ENCODE measurements around the gene MMD. TPM values are rescaled to one million over a fixed set of nuclear protein-coding genes. Genes with fewer than 3 reads are reported as not detected.

MMD gene
- total and polyA plus RNA-seq, 2 of the 13 experiments (the other 11 are each of a cell fraction or from before 2014, with no cell fraction given): 121 to 225 TPM

DNA sequence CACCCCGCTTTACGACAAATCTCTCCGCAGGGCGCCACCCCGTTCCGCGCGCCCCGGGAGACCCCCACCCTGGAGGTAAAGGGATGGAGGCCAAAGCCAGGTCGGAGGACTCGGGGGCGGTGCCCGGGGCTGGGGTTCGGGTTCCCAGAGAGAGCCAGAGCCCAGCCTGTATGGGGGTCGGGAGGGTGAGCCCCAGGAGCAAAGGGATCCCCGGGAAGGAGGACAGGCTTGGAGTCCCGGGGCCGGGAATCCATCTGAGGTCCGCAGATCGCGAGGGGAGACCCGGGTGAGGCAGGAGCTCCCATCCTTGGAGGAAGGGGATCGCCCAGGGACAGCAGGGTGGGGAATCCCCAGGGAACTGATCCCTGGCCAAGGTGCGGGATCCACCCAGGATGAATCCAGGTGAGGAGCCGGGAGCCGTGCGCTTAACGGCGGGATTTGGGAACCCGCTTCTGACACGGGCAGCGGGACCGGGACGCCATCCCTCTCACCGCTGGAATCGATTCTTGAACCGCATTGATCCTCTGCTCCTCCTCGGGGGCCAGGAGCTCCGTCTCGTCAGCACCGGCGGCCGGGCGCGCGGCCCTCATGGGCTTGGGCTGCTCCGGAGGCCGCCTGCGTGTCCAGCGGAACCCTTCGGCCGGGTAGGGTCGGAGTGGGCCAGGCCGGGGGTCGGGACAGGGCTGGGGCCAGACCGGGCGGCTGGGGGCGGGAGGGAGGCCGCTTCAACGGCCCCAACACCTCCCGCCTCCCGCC lies at the start of gene MMD (continued):
- TF ChIP-seq, protein P1, sequence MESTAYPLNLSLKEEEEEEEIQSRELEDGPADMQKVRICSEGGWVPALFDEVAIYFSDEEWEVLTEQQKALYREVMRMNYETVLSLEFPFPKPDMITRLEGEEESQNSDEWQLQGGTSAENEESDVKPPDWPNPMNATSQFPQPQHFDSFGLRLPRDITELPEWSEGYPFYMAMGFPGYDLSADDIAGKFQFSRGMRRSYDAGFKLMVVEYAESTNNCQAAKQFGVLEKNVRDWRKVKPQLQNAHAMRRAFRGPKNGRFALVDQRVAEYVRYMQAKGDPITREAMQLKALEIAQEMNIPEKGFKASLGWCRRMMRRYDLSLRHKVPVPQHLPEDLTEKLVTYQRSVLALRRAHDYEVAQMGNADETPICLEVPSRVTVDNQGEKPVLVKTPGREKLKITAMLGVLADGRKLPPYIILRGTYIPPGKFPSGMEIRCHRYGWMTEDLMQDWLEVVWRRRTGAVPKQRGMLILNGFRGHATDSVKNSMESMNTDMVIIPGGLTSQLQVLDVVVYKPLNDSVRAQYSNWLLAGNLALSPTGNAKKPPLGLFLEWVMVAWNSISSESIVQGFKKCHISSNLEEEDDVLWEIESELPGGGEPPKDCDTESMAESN (CRISPR knock-in tag; conservative IDR thresholded peaks at IDR 0.05): peak; percentile 29; the same call in 1 of the 2 replicates
- no peak for TF ChIP-seq BRCA1 (CRISPR knock-in tag; IDR thresholded peaks at IDR 0.05)
- TF ChIP-seq MZF1 (CRISPR knock-in tag; IDR thresholded peaks at IDR 0.05; ENCODE audit: borderline replicate concordance): no peak
- TF ChIP-seq, protein P2, sequence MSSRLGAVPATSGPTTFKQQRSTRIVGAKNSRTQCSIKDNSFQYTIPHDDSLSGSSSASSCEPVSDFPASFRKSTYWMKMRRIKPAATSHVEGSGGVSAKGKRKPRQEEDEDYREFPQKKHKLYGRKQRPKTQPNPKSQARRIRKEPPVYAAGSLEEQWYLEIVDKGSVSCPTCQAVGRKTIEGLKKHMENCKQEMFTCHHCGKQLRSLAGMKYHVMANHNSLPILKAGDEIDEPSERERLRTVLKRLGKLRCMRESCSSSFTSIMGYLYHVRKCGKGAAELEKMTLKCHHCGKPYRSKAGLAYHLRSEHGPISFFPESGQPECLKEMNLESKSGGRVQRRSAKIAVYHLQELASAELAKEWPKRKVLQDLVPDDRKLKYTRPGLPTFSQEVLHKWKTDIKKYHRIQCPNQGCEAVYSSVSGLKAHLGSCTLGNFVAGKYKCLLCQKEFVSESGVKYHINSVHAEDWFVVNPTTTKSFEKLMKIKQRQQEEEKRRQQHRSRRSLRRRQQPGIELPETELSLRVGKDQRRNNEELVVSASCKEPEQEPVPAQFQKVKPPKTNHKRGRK (CRISPR knock-in tag; IDR thresholded peaks at IDR 0.05): 0 out of 2 replicates have a peak, but pooled peaks have one; percentile 73
- no peak; the same call in 1 of the 2 replicates for TF ChIP-seq CBX5 (CRISPR knock-in tag; IDR thresholded peaks at IDR 0.05; ENCODE audit: borderline replicate concordance)
- TF ChIP-seq ZNF746 (CRISPR knock-in tag; IDR thresholded peaks at IDR 0.05): no peak; the same call in 1 of the 2 replicates
- TF ChIP-seq SALL2 (CRISPR knock-in tag; IDR thresholded peaks at IDR 0.05): peak; percentile 90
- no peak; the same call in 1 of the 2 replicates for TF ChIP-seq ZNF274 (CRISPR knock-in tag; IDR thresholded peaks at IDR 0.05)
- no peak for TF ChIP-seq CBX1 (IDR thresholded peaks at IDR 0.05; ENCODE audit: low read depth)
- no peak; the same call in 1 of the 2 replicates for TF ChIP-seq ZNF510 (CRISPR knock-in tag; IDR thresholded peaks at IDR 0.05; ENCODE audit: low read depth)
- no peak for TF ChIP-seq NCOR1 (IDR thresholded peaks at IDR 0.05; ENCODE audit: borderline replicate concordance, low read length)
- TF ChIP-seq, protein P3, sequence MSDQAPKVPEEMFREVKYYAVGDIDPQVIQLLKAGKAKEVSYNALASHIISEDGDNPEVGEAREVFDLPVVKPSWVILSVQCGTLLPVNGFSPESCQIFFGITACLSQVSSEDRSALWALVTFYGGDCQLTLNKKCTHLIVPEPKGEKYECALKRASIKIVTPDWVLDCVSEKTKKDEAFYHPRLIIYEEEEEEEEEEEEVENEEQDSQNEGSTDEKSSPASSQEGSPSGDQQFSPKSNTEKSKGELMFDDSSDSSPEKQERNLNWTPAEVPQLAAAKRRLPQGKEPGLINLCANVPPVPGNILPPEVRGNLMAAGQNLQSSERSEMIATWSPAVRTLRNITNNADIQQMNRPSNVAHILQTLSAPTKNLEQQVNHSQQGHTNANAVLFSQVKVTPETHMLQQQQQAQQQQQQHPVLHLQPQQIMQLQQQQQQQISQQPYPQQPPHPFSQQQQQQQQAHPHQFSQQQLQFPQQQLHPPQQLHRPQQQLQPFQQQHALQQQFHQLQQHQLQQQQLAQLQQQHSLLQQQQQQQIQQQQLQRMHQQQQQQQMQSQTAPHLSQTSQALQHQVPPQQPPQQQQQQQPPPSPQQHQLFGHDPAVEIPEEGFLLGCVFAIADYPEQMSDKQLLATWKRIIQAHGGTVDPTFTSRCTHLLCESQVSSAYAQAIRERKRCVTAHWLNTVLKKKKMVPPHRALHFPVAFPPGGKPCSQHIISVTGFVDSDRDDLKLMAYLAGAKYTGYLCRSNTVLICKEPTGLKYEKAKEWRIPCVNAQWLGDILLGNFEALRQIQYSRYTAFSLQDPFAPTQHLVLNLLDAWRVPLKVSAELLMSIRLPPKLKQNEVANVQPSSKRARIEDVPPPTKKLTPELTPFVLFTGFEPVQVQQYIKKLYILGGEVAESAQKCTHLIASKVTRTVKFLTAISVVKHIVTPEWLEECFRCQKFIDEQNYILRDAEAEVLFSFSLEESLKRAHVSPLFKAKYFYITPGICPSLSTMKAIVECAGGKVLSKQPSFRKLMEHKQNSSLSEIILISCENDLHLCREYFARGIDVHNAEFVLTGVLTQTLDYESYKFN (CRISPR knock-in tag; conservative IDR thresholded peaks at IDR 0.05): no peak; the same call in 1 of the 2 replicates
- TF ChIP-seq ATF7 (IDR thresholded peaks at IDR 0.05): no peak
- TF ChIP-seq ATF7 (CRISPR knock-in tag; IDR thresholded peaks at IDR 0.05): no peak
- no peak for TF ChIP-seq POLR2AphosphoS2 (IDR thresholded peaks at IDR 0.05; ENCODE audit: low read depth, low read length)
- TF ChIP-seq ZNF496 (CRISPR knock-in tag; IDR thresholded peaks at IDR 0.05; ENCODE audit: insufficient replicate concordance): no peak
- TF ChIP-seq, protein P4, sequence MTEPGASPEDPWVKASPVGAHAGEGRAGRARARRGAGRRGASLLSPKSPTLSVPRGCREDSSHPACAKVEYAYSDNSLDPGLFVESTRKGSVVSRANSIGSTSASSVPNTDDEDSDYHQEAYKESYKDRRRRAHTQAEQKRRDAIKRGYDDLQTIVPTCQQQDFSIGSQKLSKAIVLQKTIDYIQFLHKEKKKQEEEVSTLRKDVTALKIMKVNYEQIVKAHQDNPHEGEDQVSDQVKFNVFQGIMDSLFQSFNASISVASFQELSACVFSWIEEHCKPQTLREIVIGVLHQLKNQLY (CRISPR knock-in tag; IDR thresholded peaks at IDR 0.05): no peak
- TF ChIP-seq ZNF282 (IDR thresholded peaks at IDR 0.05; ENCODE audit: partially characterized antibody): no peak
- TF ChIP-seq SMAD3 (CRISPR knock-in tag; IDR thresholded peaks at IDR 0.05): no peak
- no peak for TF ChIP-seq CHD2 (IDR thresholded peaks at IDR 0.05; ENCODE audit: low read depth, low read length)
- no peak for TF ChIP-seq ZNF367 (CRISPR knock-in tag; IDR thresholded peaks at IDR 0.05; ENCODE audit: borderline replicate concordance)
- no peak for TF ChIP-seq ZNF850 (CRISPR knock-in tag; conservative IDR thresholded peaks at IDR 0.05)
